H9 (cell line): Measurements from ENCODE around the gene CLIP1. TPM values are rescaled to one million over a fixed set of nuclear protein-coding genes. Genes with fewer than 3 reads are reported as not detected.
A peak's percentile ranks its signal among the peaks of the same experiment; 100 is the strongest.

ENCODE experiments used
- DNase-seq: peaks from one replicate; pipeline ENCODE4 v3.0.0-alpha.2; 2017
- H2AFZ ChIP-seq: one replicate; pipeline ENCODE4 v1.6.1; 2013; ENCODE audit warnings: mild to moderate bottlenecking, low read length, control low read depth, moderate library complexity
- H2AK5ac ChIP-seq: 2 replicates; pipeline ENCODE4 v1.6.1; 2013; ENCODE audit warnings: low read length, control low read depth, mixed read lengths; ENCODE audit not compliant: insufficient read length
- H2BK120ac ChIP-seq: one replicate; pipeline ENCODE4 v1.6.1; 2013; ENCODE audit warnings: low read depth, mild to moderate bottlenecking, low read length, control low read depth, inconsistent platforms; ENCODE audit not compliant: poor library complexity, severe bottlenecking
- H2BK12ac ChIP-seq: 2 replicates; pipeline ENCODE4 v1.6.1; 2013; ENCODE audit warnings: low read length, control low read depth, mixed read lengths, low read depth; ENCODE audit not compliant: insufficient read length
- H2BK15ac ChIP-seq: 2 replicates; pipeline ENCODE4 v1.6.1; 2013; ENCODE audit warnings: low read depth, low read length, control low read depth
- H2BK20ac ChIP-seq: one replicate; pipeline ENCODE4 v1.6.1; 2013; ENCODE audit warnings: low read depth, mild to moderate bottlenecking, low read length, control low read depth, inconsistent platforms; ENCODE audit not compliant: poor library complexity, severe bottlenecking
- H2BK5ac ChIP-seq: 2 replicates; pipeline ENCODE4 v1.6.1; 2013; ENCODE audit warnings: low read length, control low read depth, mixed read lengths; ENCODE audit not compliant: insufficient read length
- H3K14ac ChIP-seq: 2 replicates; pipeline ENCODE4 v1.6.1; 2013; ENCODE audit warnings: low read length, control low read depth; ENCODE audit not compliant: insufficient read depth
- H3K18ac ChIP-seq: 2 replicates; pipeline ENCODE4 v1.6.1; 2013; ENCODE audit warnings: low read depth, mild to moderate bottlenecking, mixed read lengths, low read length, control low read depth; ENCODE audit not compliant: insufficient read length
- H3K23ac ChIP-seq: 2 replicates; pipeline ENCODE4 v1.6.1; 2013; ENCODE audit warnings: low read length, control low read depth, mixed read lengths, low read depth; ENCODE audit not compliant: insufficient read length
- H3K23me2 ChIP-seq: 2 replicates; pipeline ENCODE4 v1.6.1; 2013; ENCODE audit warnings: low read depth, mild to moderate bottlenecking, mixed read lengths, low read length, control low read depth; ENCODE audit not compliant: insufficient read length, poor library complexity, severe bottlenecking
- H3K27ac ChIP-seq: 2 replicates; pipeline ENCODE4 v1.5.1; 2013; ENCODE audit warnings: low read length, control low read depth, mixed read lengths, low read depth; ENCODE audit not compliant: insufficient read length
- H3K27me3 ChIP-seq: 2 replicates; pipeline ENCODE4 v1.6.1; 2013; ENCODE audit warnings: low read length, control low read depth, inconsistent platforms; ENCODE audit not compliant: insufficient read depth
- H3K4ac ChIP-seq: 2 replicates; pipeline ENCODE4 v1.6.1; 2013; ENCODE audit warnings: low read depth, mild to moderate bottlenecking, control low read depth, inconsistent platforms, low read length, moderate library complexity
- H3K4me1 ChIP-seq: 2 replicates; pipeline ENCODE4 v1.6.1; 2013; ENCODE audit warnings: low read length, control low read depth, inconsistent platforms; ENCODE audit not compliant: insufficient read depth
- H3K4me2 ChIP-seq: 2 replicates; pipeline ENCODE4 v1.6.1; 2013; ENCODE audit warnings: low read length, control low read depth, mixed read lengths; ENCODE audit not compliant: insufficient read length, insufficient read depth
- H3K56ac ChIP-seq: 2 replicates; pipeline ENCODE4 v1.6.1; 2013; ENCODE audit warnings: low read depth, mild to moderate bottlenecking, mixed read lengths, low read length, control low read depth; ENCODE audit not compliant: insufficient read length
- H3K79me1 ChIP-seq: 2 replicates; pipeline ENCODE4 v1.6.1; 2013; ENCODE audit warnings: low read depth, mild to moderate bottlenecking, moderate library complexity, low read length, control low read depth, inconsistent platforms; ENCODE audit not compliant: insufficient read depth, poor library complexity, severe bottlenecking
- H3K79me2 ChIP-seq: 2 replicates; pipeline ENCODE4 v1.6.1; 2013; ENCODE audit warnings: low read length, control low read depth, inconsistent platforms; ENCODE audit not compliant: insufficient read depth
- H3K9ac ChIP-seq: 2 replicates; pipeline ENCODE4 v1.6.1; 2013; ENCODE audit warnings: low read length, control low read depth, mixed read lengths; ENCODE audit not compliant: insufficient read length; ENCODE audit errors: extremely low read depth
- H3K9me3 ChIP-seq: one replicate; pipeline ENCODE4 v1.6.1; 2013; ENCODE audit warnings: low read depth, low read length, inconsistent platforms; ENCODE audit not compliant: control insufficient read depth
- H3T11ph ChIP-seq: one replicate; pipeline ENCODE4 v1.6.1; 2013; ENCODE audit warnings: mild to moderate bottlenecking, low read length, control low read depth, inconsistent platforms
- H4K20me1 ChIP-seq: one replicate; pipeline ENCODE4 v1.6.1; 2013; ENCODE audit not compliant: control insufficient read depth, insufficient read length, insufficient read depth
- H4K5ac ChIP-seq: 2 replicates; pipeline ENCODE4 v1.6.1; 2013; ENCODE audit warnings: low read depth, mild to moderate bottlenecking, mixed read lengths, low read length, control low read depth; ENCODE audit not compliant: insufficient read length
- H4K8ac ChIP-seq: replicated peaks from 2 replicates; pipeline ENCODE4 v1.6.1; 2013; ENCODE audit warnings: low read length, control low read depth, mixed read lengths, low read depth; ENCODE audit not compliant: insufficient read length
- H4K91ac ChIP-seq: 2 replicates; pipeline ENCODE4 v1.6.1; 2013; ENCODE audit warnings: low read depth, mild to moderate bottlenecking, moderate library complexity, mixed read lengths, low read length, control low read depth; ENCODE audit not compliant: insufficient read length
- H3K27ac Mint-ChIP-seq, 3 experiments: 2 replicates in 2 of 3; 3 replicates in 1 of 3; pipeline ENCODE4 v1.8.0; 2020 to 2021; ENCODE audit warnings: mixed read lengths in 3 of 3, mild to moderate bottlenecking in 1 of 3, moderate library complexity in 1 of 3
- H3K27me3 Mint-ChIP-seq: 2 replicates; pipeline ENCODE4 v1.8.0; 2021; ENCODE audit warnings: low read depth, mild to moderate bottlenecking, moderate library complexity, mixed read lengths
- H3K36me3 Mint-ChIP-seq, 3 experiments: 2 replicates in 2 of 3; 3 replicates in 1 of 3; pipeline ENCODE4 v1.8.0; 2020 to 2021; ENCODE audit warnings: low read depth in 3 of 3, mixed read lengths in 3 of 3; ENCODE audit not compliant: insufficient read depth in 1 of 3
- H3K4me1 Mint-ChIP-seq, 2 experiments: 2 replicates each; pipeline ENCODE4 v1.8.0; 2020; ENCODE audit warnings: mixed read lengths in 2 of 2
- H3K4me3 Mint-ChIP-seq, 2 experiments: 2 replicates in 1 of 2; 3 replicates in 1 of 2; pipeline ENCODE4 v1.8.0; 2020 to 2021; ENCODE audit warnings: mild to moderate bottlenecking in 2 of 2, mixed read lengths in 2 of 2, moderate library complexity in 1 of 2
- H3K9me3 Mint-ChIP-seq, 2 experiments: 2 replicates in 1 of 2; 3 replicates in 1 of 2; pipeline ENCODE4 v1.8.0; 2020; ENCODE audit warnings: mild to moderate bottlenecking in 2 of 2, mixed read lengths in 2 of 2, moderate library complexity in 1 of 2
- CTCF ChIP-seq: fragments of 200-600 bp; sonication (generic); conservative IDR thresholded peaks from 3 replicates; pipeline ENCODE4 v1.8.0; 2021; ENCODE audit warnings: antibody characterized with exemption, mild to moderate bottlenecking
- WGBS: extraction: QIAGEN DNeasy Blood & Tissue Kit; methylation state at CpG from one replicate; pipeline ENCODE4 v1.1.7; 2013; ENCODE audit warnings: missing lambda C conversion rate, low lambda C conversion rate, mixed read lengths; ENCODE audit not compliant: insufficient read length; ENCODE audit errors: extremely low coverage; 5-methylcytosine and 5-hydroxymethylcytosine counted together
- total RNA-seq: library from RNA; stranded (reverse); gene quantifications from 2 replicates; pipeline ENCODE4 v1.2.1, GENCODE V29; 2021

Gene CLIP1
- total RNA-seq, 1 experiment from 2014 or later: 23.6 TPM

- Histone ChIP-seq H2AK5ac (no peak overlapping the region), H2BK5ac (no peak overlapping the region), H2BK12ac (no peak overlapping the region), H2AFZ (no peak overlapping the region), H3K27ac (no peak overlapping the region), H3K9me3 (no peaks in the 10 kb centered on the region), H3K14ac (no peak overlapping the region), H2BK15ac (no peak overlapping the region), H3K56ac (no peak overlapping the region), H2BK20ac (no peak overlapping the region), H3K23ac (no peak overlapping the region), H3K4ac (no peak overlapping the region), H3T11ph (no peak overlapping the region), H4K5ac (no peak overlapping the region), H3K27me3 (no peaks in the 10 kb centered on the region), H3K18ac (no peak overlapping the region), H3K4me2 (no peak overlapping the region), H3K79me2 (no peaks in the 10 kb centered on the region; the same call in 1 of the 2 replicates), H3K4me1 (no peaks in the 10 kb centered on the region), H4K20me1 (no peaks in the 10 kb centered on the region), H4K91ac (no peak overlapping the region), H3K9ac (no peak overlapping the region), H4K8ac (no peak overlapping the region), H3K23me2 (no peaks in the 10 kb centered on the region), H3K79me1 (no peaks in the 10 kb centered on the region), H2BK120ac (no peak overlapping the region)
- no peaks in the 10 kb centered on the region for H3K27me3 Mint-ChIP-seq
- H3K27ac Mint-ChIP-seq: peak overlapping the region in 1 of 3 experiments; percentile 33; a peak in 1 of 7 replicates
- H3K4me1 Mint-ChIP-seq: peaks cover 16 to 20% of the 10 kb centered on the region in 2 experiments
- WGBS: no CpG with 5 or more reads among the region's 12 CpGs
- H3K36me3 Mint-ChIP-seq: no peaks in the 10 kb centered on the region; a peak in 1 of 7 replicates
- no peak for TF ChIP-seq CTCF
- H3K4me3 Mint-ChIP-seq: no peak overlapping the region
- no peak for DNase-seq
- H3K9me3 Mint-ChIP-seq: no peaks in the 10 kb centered on the region
Measured at GRCh38 chr12:122403831-122404230, 18.6 kb downstream of the CLIP1 start.
